Mammary epithelial cell (primary cell): ENCODE measurements around the gene KDM8.

Experiments used
- EZH2 ChIP-seq: IDR thresholded peaks from 2 replicates; pipeline ENCODE4 v1.6.1; 2012; ENCODE audit warnings: low read length, inconsistent platforms, borderline replicate concordance
- TF ChIP-seq, protein P1 (sequence below), 2 donors: IDR thresholded peaks in 1 of 2; conservative IDR thresholded peaks in 1 of 2; 2 replicates each; pipeline ENCODE4 v1.5.1; 2011 to 2012; ENCODE audit warnings: inconsistent platforms in 2 of 2, low read length in 2 of 2, mild to moderate bottlenecking in 2 of 2, control low read depth in 1 of 2, low read depth in 1 of 2; ENCODE audit not compliant: insufficient read depth in 1 of 2; ENCODE audit errors: extremely low read depth in 1 of 2

DNA sequence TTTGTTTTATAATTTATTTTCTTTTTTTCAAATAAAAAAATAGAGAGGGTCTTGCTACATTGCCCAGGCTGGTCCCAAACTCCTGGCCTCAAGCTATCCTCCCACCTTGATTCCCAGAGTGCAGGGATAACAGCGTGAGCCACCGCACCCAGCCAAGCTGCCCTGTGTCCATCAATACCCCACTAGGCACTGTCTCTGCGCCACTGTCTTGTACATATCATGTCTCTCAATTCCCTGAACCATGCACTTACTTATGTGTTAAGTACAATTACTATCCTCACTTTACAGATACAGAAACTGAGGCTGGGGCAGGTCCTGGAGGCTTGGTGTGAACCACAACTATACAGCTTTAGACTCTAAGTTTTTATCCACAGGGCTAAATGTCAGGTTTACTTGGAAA, 53.5 kb downstream of the KDM8 start:
- TF ChIP-seq, protein P1, sequence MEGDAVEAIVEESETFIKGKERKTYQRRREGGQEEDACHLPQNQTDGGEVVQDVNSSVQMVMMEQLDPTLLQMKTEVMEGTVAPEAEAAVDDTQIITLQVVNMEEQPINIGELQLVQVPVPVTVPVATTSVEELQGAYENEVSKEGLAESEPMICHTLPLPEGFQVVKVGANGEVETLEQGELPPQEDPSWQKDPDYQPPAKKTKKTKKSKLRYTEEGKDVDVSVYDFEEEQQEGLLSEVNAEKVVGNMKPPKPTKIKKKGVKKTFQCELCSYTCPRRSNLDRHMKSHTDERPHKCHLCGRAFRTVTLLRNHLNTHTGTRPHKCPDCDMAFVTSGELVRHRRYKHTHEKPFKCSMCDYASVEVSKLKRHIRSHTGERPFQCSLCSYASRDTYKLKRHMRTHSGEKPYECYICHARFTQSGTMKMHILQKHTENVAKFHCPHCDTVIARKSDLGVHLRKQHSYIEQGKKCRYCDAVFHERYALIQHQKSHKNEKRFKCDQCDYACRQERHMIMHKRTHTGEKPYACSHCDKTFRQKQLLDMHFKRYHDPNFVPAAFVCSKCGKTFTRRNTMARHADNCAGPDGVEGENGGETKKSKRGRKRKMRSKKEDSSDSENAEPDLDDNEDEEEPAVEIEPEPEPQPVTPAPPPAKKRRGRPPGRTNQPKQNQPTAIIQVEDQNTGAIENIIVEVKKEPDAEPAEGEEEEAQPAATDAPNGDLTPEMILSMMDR (conservative IDR thresholded peaks at IDR 0.05 in 1 of 2, IDR thresholded peaks at IDR 0.05 in 1 of 2; ENCODE audit: extremely low read depth in 1 of 2, insufficient read depth in 1 of 2, low read depth in 1 of 2, low read length in 2 of 2) = no peak
- TF ChIP-seq EZH2 = no peak
